ENCODE results near the gene LY6G5B. TPM values are rescaled to one million over a fixed set of nuclear protein-coding genes. Genes with fewer than 3 reads are reported as not detected.

LY6G5B gene
- total RNA-seq, 2 donors from 2014 or later = 6.9 to 8.3 TPM

- peaks cover 0 to 5% of the 10 kb centered on the region in 2 donors for H3K36me3 ChIP-seq (replicated peaks in 1 of 2; ENCODE audit: insufficient read depth in 1 of 2, low read depth in 2 of 2)
- no peak for ATAC-seq
- H3K9me3 ChIP-seq = no peaks in the 10 kb centered on the region
- no peak overlapping the region for H3K27ac ChIP-seq
- whole genome bisulfite sequencing, 2 donors = 84% methylated on average over 8 of the region's 8 CpGs
- intact Hi-C loops (cut with DNase I) = no loop called here
- no peak for DNase-seq
- H3K4me3 ChIP-seq = no peak overlapping the region
- peaks cover 51% of the 10 kb centered on the region for H3K4me1 ChIP-seq
- no peak for TF ChIP-seq POLR2A (IDR thresholded peaks at IDR 0.05)
- no peak for TF ChIP-seq CTCF (IDR thresholded peaks at IDR 0.05)
- no peaks in the 10 kb centered on the region for H3K27me3 ChIP-seq
Observed at GRCh38 chr6:31654574-31655348, 15.0 kb upstream of the LY6G5B start.

- TF ChIP-seq CTCF (IDR thresholded peaks at IDR 0.05) (no peak), POLR2A (IDR thresholded peaks at IDR 0.05) (no peak)
- Histone ChIP-seq H3K36me3 (replicated peaks in 1 of 2; ENCODE audit: insufficient read depth in 1 of 2, low read depth in 2 of 2) (peaks cover 0 to 5% of the 10 kb centered on the region in 2 donors), H3K9me3 (no peaks in the 10 kb centered on the region), H3K27me3 (no peaks in the 10 kb centered on the region), H3K4me1 (peaks cover 51% of the 10 kb centered on the region), H3K27ac (no peak within 1 kb of the TSS), H3K4me3 (no peak within 1 kb of the TSS)
- intact Hi-C loops (cut with DNase I) = no loop called here
- ATAC-seq (no peak), DNase-seq (no peak)
- WGBS, 2 donors = 51 to 57% methylated on average over 8 of the region's 8 CpGs
Observed at GRCh38 chr6:31655349-31656237, 14.2 kb upstream of the LY6G5B start, which contains the start of gene APOM. TSS of gene APOM (plus strand) at chr6:31655894. CDS start at chr6:31655967, 73 bp downstream.

GRCh38 chr6:31657406-31658157 is 12.2 kb upstream of the LY6G5B start:
- no peak overlapping the region for H3K4me3 ChIP-seq
- H3K27ac ChIP-seq = no peak overlapping the region
- intact Hi-C loops (cut with DNase I) = no loop called here
- no peak for DNase-seq
- H3K27me3 ChIP-seq = no peaks in the 10 kb centered on the region
- peaks cover 51% of the 10 kb centered on the region for H3K4me1 ChIP-seq
- ATAC-seq = no peak
- H3K36me3 ChIP-seq (replicated peaks in 1 of 2; ENCODE audit: insufficient read depth in 1 of 2, low read depth in 2 of 2) = peaks cover 0 to 5% of the 10 kb centered on the region in 2 donors
- no peaks in the 10 kb centered on the region for H3K9me3 ChIP-seq
- no peak for TF ChIP-seq POLR2A (IDR thresholded peaks at IDR 0.05)
- TF ChIP-seq CTCF (IDR thresholded peaks at IDR 0.05) = no peak
- WGBS, 2 donors = 68 to 78% methylated on average over 4 to 6 of the region's 6 CpGs

GRCh38 chr6:31658158-31658688 is 11.6 kb upstream of the LY6G5B start:
- H3K9me3 ChIP-seq = no peaks in the 10 kb centered on the region
- no peak for TF ChIP-seq POLR2A (IDR thresholded peaks at IDR 0.05)
- no peak for TF ChIP-seq CTCF (IDR thresholded peaks at IDR 0.05)
- H3K27ac ChIP-seq = no peak overlapping the region
- peaks cover 56% of the 10 kb centered on the region for H3K4me1 ChIP-seq
- peaks cover 0 to 5% of the 10 kb centered on the region in 2 donors for H3K36me3 ChIP-seq (replicated peaks in 1 of 2; ENCODE audit: insufficient read depth in 1 of 2, low read depth in 2 of 2)
- ATAC-seq (no peak), DNase-seq (no peak)
- no peaks in the 10 kb centered on the region for H3K27me3 ChIP-seq
- H3K4me3 ChIP-seq = no peak overlapping the region
- intact Hi-C loops (cut with DNase I) = no loop called here
- 72% methylated on average over 4 of the region's 4 CpGs for WGBS, 2 donors

All from body of pancreas (tissue), 4 donors.